KOPT-K1 (cell line): ENCODE results near the gene PLXDC1.
A peak's percentile ranks its signal among the peaks of the same experiment; 100 is the strongest.

Experiments used
- H3K27ac ChIP-seq: fragments of 200-600 bp; sonication (generic); 2 replicates; pipeline ENCODE4 v1.5.1; 2016; ENCODE audit warnings: antibody characterized with exemption, mild to moderate bottlenecking, low read depth, low read length; ENCODE audit not compliant: poor library complexity, severe bottlenecking
- H3K36me3 ChIP-seq: fragments of 200-600 bp; sonication (generic); 2 replicates; pipeline ENCODE4 v1.5.1; 2017; ENCODE audit warnings: antibody characterized with exemption, mild to moderate bottlenecking, low read length, moderate library complexity; ENCODE audit not compliant: insufficient read depth
- H3K9me3 ChIP-seq: fragments of 200-600 bp; sonication (generic); 2 replicates; pipeline ENCODE4 v1.5.1; 2017; ENCODE audit warnings: antibody characterized with exemption, low read length, mild to moderate bottlenecking; ENCODE audit not compliant: insufficient read depth, poor library complexity, severe bottlenecking

Gene PLXDC1

GRCh38 chr17:39108461-39109375 is 42.7 kb downstream of the PLXDC1 start:
- no peaks in the 10 kb centered on the region for H3K36me3 ChIP-seq
- no peak overlapping the region for H3K27ac ChIP-seq

GRCh38 chr17:39107973-39108372 is 43.5 kb downstream of the PLXDC1 start:
- H3K27ac ChIP-seq = no peak overlapping the region
- H3K9me3 ChIP-seq = no peaks in the 10 kb centered on the region
- H3K36me3 ChIP-seq = no peaks in the 10 kb centered on the region

More at GRCh38 chr17:39108461-39109375, 42.7 kb downstream of the PLXDC1 start:
- no peaks in the 10 kb centered on the region for H3K9me3 ChIP-seq

GRCh38 chr17:39107155-39107554 is 44.3 kb downstream of the PLXDC1 start:
- H3K27ac ChIP-seq = no peak overlapping the region
- H3K36me3 ChIP-seq = no peaks in the 10 kb centered on the region
- no peaks in the 10 kb centered on the region for H3K9me3 ChIP-seq

- Histone ChIP-seq H3K9me3 (no peaks in the 10 kb centered on the region), H3K27ac (no peak overlapping the region), H3K36me3 (no peaks in the 10 kb centered on the region)
Measured at GRCh38 chr17:39105705-39106104, 45.7 kb downstream of the PLXDC1 start.

GRCh38 chr17:39104657-39105056 is 46.8 kb downstream of the PLXDC1 start:
- no peaks in the 10 kb centered on the region for H3K36me3 ChIP-seq
- H3K27ac ChIP-seq = no peak overlapping the region

GRCh38 chr17:39104046-39104445 is 47.4 kb downstream of the PLXDC1 start:
- Histone ChIP-seq H3K36me3 (no peaks in the 10 kb centered on the region), H3K9me3 (no peaks in the 10 kb centered on the region), H3K27ac (no peak overlapping the region)

More at GRCh38 chr17:39104657-39105056, 46.8 kb downstream of the PLXDC1 start:
- H3K9me3 ChIP-seq = no peaks in the 10 kb centered on the region

GRCh38 chr17:39101091-39101490 is 50.3 kb downstream of the PLXDC1 start:
- H3K27ac ChIP-seq = no peak overlapping the region
- no peaks in the 10 kb centered on the region for H3K36me3 ChIP-seq
- no peaks in the 10 kb centered on the region for H3K9me3 ChIP-seq

- no peak overlapping the region for H3K27ac ChIP-seq
- no peaks in the 10 kb centered on the region for H3K9me3 ChIP-seq
Measured at GRCh38 chr17:39100530-39100929, 50.9 kb downstream of the PLXDC1 start.

GRCh38 chr17:39099663-39100286 is 51.7 kb downstream of the PLXDC1 start:
- no peaks in the 10 kb centered on the region for H3K9me3 ChIP-seq
- H3K27ac ChIP-seq = no peak overlapping the region
- H3K36me3 ChIP-seq = no peaks in the 10 kb centered on the region

More at GRCh38 chr17:39100530-39100929, 50.9 kb downstream of the PLXDC1 start:
- no peaks in the 10 kb centered on the region for H3K36me3 ChIP-seq

- Histone ChIP-seq H3K27ac (no peak overlapping the region), H3K9me3 (no peaks in the 10 kb centered on the region), H3K36me3 (no peaks in the 10 kb centered on the region)
Measured at GRCh38 chr17:39098588-39098987, 52.8 kb downstream of the PLXDC1 start.

- Histone ChIP-seq H3K36me3 (no peaks in the 10 kb centered on the region), H3K27ac (peak overlapping the region; percentile 83), H3K9me3 (no peaks in the 10 kb centered on the region)
Measured at GRCh38 chr17:39097537-39097936, 53.9 kb downstream of the PLXDC1 start.

- Histone ChIP-seq H3K9me3 (no peaks in the 10 kb centered on the region), H3K27ac (peak overlapping the region; percentile 83), H3K36me3 (no peaks in the 10 kb centered on the region)
Measured at GRCh38 chr17:39097150-39097519, 54.3 kb downstream of the PLXDC1 start.

- H3K36me3 ChIP-seq = no peaks in the 10 kb centered on the region
Measured at GRCh38 chr17:39096508-39097149, 54.8 kb downstream of the PLXDC1 start.

GRCh38 chr17:39095309-39095686 is 56.1 kb downstream of the PLXDC1 start:
- no peaks in the 10 kb centered on the region for H3K9me3 ChIP-seq
- no peak overlapping the region for H3K27ac ChIP-seq
- no peaks in the 10 kb centered on the region for H3K36me3 ChIP-seq

More at GRCh38 chr17:39096508-39097149, 54.8 kb downstream of the PLXDC1 start:
- Histone ChIP-seq H3K9me3 (no peaks in the 10 kb centered on the region), H3K27ac (peak overlapping the region; percentile 83)

- Histone ChIP-seq H3K27ac (peak overlapping the region; percentile 48), H3K36me3 (no peaks in the 10 kb centered on the region), H3K9me3 (no peaks in the 10 kb centered on the region)
Measured at GRCh38 chr17:39094607-39095308, 56.7 kb downstream of the PLXDC1 start.
